Fibroblast of lung (primary cell): ENCODE measurements around the gene RAP1GAP. TPM values are rescaled to one million over a fixed set of nuclear protein-coding genes. Genes with fewer than 3 reads are reported as not detected.

Source experiments
- DNase-seq, 2 donors: peaks; one replicate each; pipeline versions ENCODE4 v3.0.0 to v3.0.0-alpha.2; 2010; ENCODE audit warnings: low read depth in 2 of 2
- H2AFZ ChIP-seq: 2 replicates; pipeline ENCODE4 v1.5.1; 2012; ENCODE audit warnings: low read length, control low read depth, inconsistent platforms
- H3K27ac ChIP-seq: 2 replicates; pipeline ENCODE4 v1.5.1; 2011; ENCODE audit warnings: low read length, control low read depth; ENCODE audit not compliant: insufficient read depth
- H3K27me3 ChIP-seq: 2 replicates; pipeline ENCODE4 v1.5.1; 2011; ENCODE audit warnings: mild to moderate bottlenecking, low read length; ENCODE audit not compliant: control insufficient read depth, insufficient read depth
- H3K36me3 ChIP-seq: 2 replicates; pipeline ENCODE4 v1.5.1; 2011; ENCODE audit warnings: low read length; ENCODE audit not compliant: control insufficient read depth, insufficient read depth
- H3K4me1 ChIP-seq: 2 replicates; pipeline ENCODE4 v1.5.1; 2011; ENCODE audit warnings: low read length; ENCODE audit not compliant: control insufficient read depth, insufficient read depth; ENCODE audit errors: extremely low read depth
- H3K4me2 ChIP-seq: 2 replicates; pipeline ENCODE4 v1.5.1; 2011; ENCODE audit warnings: low read length, control low read depth; ENCODE audit not compliant: insufficient read depth; ENCODE audit errors: extremely low read depth
- H3K4me3 ChIP-seq, 4 experiments: fragments of 200-600 bp in 1 of 4; sonication (generic) in 1 of 4; replicated peaks in 1 of 4; 2 replicates each; pipeline ENCODE4 v1.5.1; 2011 to 2016; ENCODE audit warnings: low read length in 4 of 4, low read depth in 3 of 4, mild to moderate bottlenecking in 3 of 4, control low read depth in 2 of 4, inconsistent platforms in 1 of 4, mixed read lengths in 1 of 4; ENCODE audit not compliant: insufficient read depth in 1 of 4; ENCODE audit errors: control extremely low read depth in 1 of 4
- H3K79me2 ChIP-seq: 2 replicates; pipeline ENCODE4 v1.5.1; 2012; ENCODE audit warnings: mild to moderate bottlenecking, low read length, inconsistent platforms; ENCODE audit not compliant: control insufficient read depth, insufficient read depth
- H3K9ac ChIP-seq: 2 replicates; pipeline ENCODE4 v1.5.1; 2011; ENCODE audit warnings: mild to moderate bottlenecking, low read length, control low read depth; ENCODE audit not compliant: insufficient read depth
- H3K9me3 ChIP-seq: 2 replicates; pipeline ENCODE4 v1.5.1; 2012; ENCODE audit warnings: low read depth, low read length; ENCODE audit not compliant: control insufficient read depth, insufficient read depth
- H4K20me1 ChIP-seq: 2 replicates; pipeline ENCODE4 v1.5.1; 2011; ENCODE audit warnings: low read length; ENCODE audit not compliant: control insufficient read depth, insufficient read depth; ENCODE audit errors: extremely low read depth
- EZH2 ChIP-seq: IDR thresholded peaks from 2 replicates; pipeline ENCODE4 v1.5.1; 2012; ENCODE audit warnings: low read length, control low read depth, mild to moderate bottlenecking; ENCODE audit errors: missing control alignments
- polyA plus RNA-seq, 2 donors: library from polyadenylated mRNA; depleted of rRNA in 1 of 2; stranded (reverse) in 1 of 2; unstranded in 1 of 2; fragments of >200 nt; gene quantifications; 2 replicates each; pipeline ENCODE4 v1.2.1, GENCODE V29; 2011 to 2012; ENCODE audit warnings: missing spikeins in 1 of 2
- total RNA-seq: library from RNA; depleted of rRNA; stranded (reverse); fragments of >200 nt; gene quantifications from 2 replicates; pipeline ENCODE4 v1.2.1, GENCODE V29; 2014
- TF ChIP-seq, protein P1 (sequence below), 2 donors: IDR thresholded peaks in 1 of 2; conservative IDR thresholded peaks in 1 of 2; 1 replicate in 1 of 2; 2 replicates in 1 of 2; pipeline ENCODE4 v1.5.1; 2011 to 2012; ENCODE audit warnings: low read length in 2 of 2, control low read depth in 1 of 2, inconsistent platforms in 1 of 2, low read depth in 1 of 2, mild to moderate bottlenecking in 1 of 2

RAP1GAP gene
- total and polyA plus RNA-seq, 2 donors (not counting 1 experiment from before 2014, with no cell fraction given) = under 0.01 to 0.05 TPM

DNA sequence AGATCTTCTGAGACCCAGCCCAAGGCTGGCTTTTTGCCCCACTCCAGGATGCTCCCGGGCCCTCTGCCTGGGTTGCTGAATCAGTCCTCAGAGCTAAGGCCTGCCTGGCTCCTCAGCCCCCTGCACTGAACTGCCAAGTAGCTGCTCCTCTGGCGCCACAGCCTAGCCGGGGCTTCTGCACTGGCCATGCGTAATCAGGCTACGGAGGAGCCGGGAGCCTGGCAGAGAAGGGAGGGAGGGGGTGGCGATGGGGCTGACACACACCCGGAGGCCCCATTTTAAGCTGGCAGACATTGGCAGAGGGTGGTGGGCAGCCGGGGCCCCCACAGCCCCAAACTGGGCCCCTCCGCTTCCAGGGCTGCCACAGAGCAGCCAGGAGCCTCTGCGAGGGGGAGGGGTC lies 121.3 kb downstream of the RAP1GAP start:
- H2AFZ ChIP-seq = no peak overlapping the region
- H3K4me1 ChIP-seq = no peaks in the 10 kb centered on the region
- H3K27me3 ChIP-seq = peaks cover 2% of the 10 kb centered on the region
- no peak for DNase-seq
- H3K36me3 ChIP-seq = no peaks in the 10 kb centered on the region
- H4K20me1 ChIP-seq = no peaks in the 10 kb centered on the region
- H3K9me3 ChIP-seq = no peaks in the 10 kb centered on the region
- H3K27ac ChIP-seq = no peak overlapping the region
- no peaks in the 10 kb centered on the region for H3K79me2 ChIP-seq
- no peak overlapping the region for H3K4me3 ChIP-seq
- H3K9ac ChIP-seq = no peak overlapping the region
- TF ChIP-seq, protein P1, sequence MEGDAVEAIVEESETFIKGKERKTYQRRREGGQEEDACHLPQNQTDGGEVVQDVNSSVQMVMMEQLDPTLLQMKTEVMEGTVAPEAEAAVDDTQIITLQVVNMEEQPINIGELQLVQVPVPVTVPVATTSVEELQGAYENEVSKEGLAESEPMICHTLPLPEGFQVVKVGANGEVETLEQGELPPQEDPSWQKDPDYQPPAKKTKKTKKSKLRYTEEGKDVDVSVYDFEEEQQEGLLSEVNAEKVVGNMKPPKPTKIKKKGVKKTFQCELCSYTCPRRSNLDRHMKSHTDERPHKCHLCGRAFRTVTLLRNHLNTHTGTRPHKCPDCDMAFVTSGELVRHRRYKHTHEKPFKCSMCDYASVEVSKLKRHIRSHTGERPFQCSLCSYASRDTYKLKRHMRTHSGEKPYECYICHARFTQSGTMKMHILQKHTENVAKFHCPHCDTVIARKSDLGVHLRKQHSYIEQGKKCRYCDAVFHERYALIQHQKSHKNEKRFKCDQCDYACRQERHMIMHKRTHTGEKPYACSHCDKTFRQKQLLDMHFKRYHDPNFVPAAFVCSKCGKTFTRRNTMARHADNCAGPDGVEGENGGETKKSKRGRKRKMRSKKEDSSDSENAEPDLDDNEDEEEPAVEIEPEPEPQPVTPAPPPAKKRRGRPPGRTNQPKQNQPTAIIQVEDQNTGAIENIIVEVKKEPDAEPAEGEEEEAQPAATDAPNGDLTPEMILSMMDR (conservative IDR thresholded peaks at IDR 0.05 in 1 of 2, IDR thresholded peaks at IDR 0.05 in 1 of 2; ENCODE audit: low read depth in 1 of 2, low read length in 2 of 2) = no peak
- TF ChIP-seq EZH2 = no peak
- H3K4me2 ChIP-seq = no peak overlapping the region

Other genes starting within 250 kb of the RAP1GAP start
- gene NBPF3, start 229.2 kb downstream of the RAP1GAP start, total RNA-seq = 13.4 and 35.0 TPM in 2 replicates
- 13.0 and 20.4 TPM in 2 replicates for gene NBPF3, start 229.2 kb downstream of the RAP1GAP start, polyA plus RNA-seq
- 1.5 and 3.6 TPM in 2 replicates for gene ALPL, start 159.9 kb downstream of the RAP1GAP start, total RNA-seq
- 0.21 and 1.3 TPM in 2 replicates for gene ALPL, start 159.9 kb downstream of the RAP1GAP start, polyA plus RNA-seq
- gene USP48, start 113.8 kb upstream of the RAP1GAP start, total RNA-seq = 34.9 and 45.6 TPM in 2 replicates
- 28.6 and 34.1 TPM in 2 replicates for gene USP48, start 113.8 kb upstream of the RAP1GAP start, polyA plus RNA-seq
- gene LDLRAD2, start 142.9 kb upstream of the RAP1GAP start, total RNA-seq = under 0.01 TPM in 1 of 2 replicates, not detected in the other
- gene LDLRAD2, start 142.9 kb upstream of the RAP1GAP start, polyA plus RNA-seq = 0.03 TPM in 1 of 2 replicates, not detected in the other